ENCODE results near the gene LMNTD2. TPM values are rescaled to one million over a fixed set of nuclear protein-coding genes. Genes with fewer than 3 reads are reported as not detected.

Gene LMNTD2
- total and polyA plus RNA-seq, 2 of the 13 experiments (the other 11 are each of a cell fraction or from before 2014, with no cell fraction given): 1.1 to 3.1 TPM

- TF ChIP-seq PRDM10 (CRISPR knock-in tag; IDR thresholded peaks at IDR 0.05; ENCODE audit: low read depth) (peak; percentile 18; the same call in 1 of the 2 replicates), HOXA9 (CRISPR knock-in tag; IDR thresholded peaks at IDR 0.05; ENCODE audit: borderline replicate concordance) (no peak), SP4 (CRISPR knock-in tag; IDR thresholded peaks at IDR 0.05) (no peak), SNRNP70 (IDR thresholded peaks at IDR 0.05; ENCODE audit: low read depth, low read length) (no peak), YY1 (IDR thresholded peaks at IDR 0.05; ENCODE audit: insufficient read depth, insufficient replicate concordance, low read depth, low read length) (peak; percentile 39), NFKB2 (CRISPR knock-in tag; IDR thresholded peaks at IDR 0.05; ENCODE audit: borderline replicate concordance) (0 out of 2 replicates have a peak, but pooled peaks have one; percentile 56), KDM5B (CRISPR knock-in tag; IDR thresholded peaks at IDR 0.05; ENCODE audit: borderline replicate concordance) (0 out of 2 replicates have a peak, but pooled peaks have one; percentile 21)
Observed at GRCh38 chr11:556662-557256, 3.8 kb downstream of the LMNTD2 start (continued).

All from HepG2 (cell line).